Tibial artery (tissue), 4 donors: ENCODE data around the gene JMJD7.

Source experiments
- DNase-seq, 2 donors: peaks; one replicate each; pipeline ENCODE4 v3.0.0-alpha.2; 2019
- H3K27ac ChIP-seq, 2 donors: fragments of 200-600 bp; sonication (generic) in 1 of 2; 1 replicate in 1 of 2; 2 replicates in 1 of 2; pipeline ENCODE4 v1.5.1; 2018 to 2019; ENCODE audit warnings: mild to moderate bottlenecking in 1 of 2
- H3K27me3 ChIP-seq, 2 donors: fragments of 200-600 bp; sonication (generic) in 1 of 2; one replicate each; pipeline versions ENCODE4 v1.5.1 to v1.6.0; 2016 to 2019
- H3K36me3 ChIP-seq, 3 donors: fragments of 200-600 bp; sonication (generic) in 2 of 3; one replicate each; pipeline ENCODE4 v1.5.1; 2016 to 2019; ENCODE audit warnings: mild to moderate bottlenecking in 2 of 3
- H3K4me1 ChIP-seq, 4 donors: fragments of 200-600 bp; sonication (generic) in 2 of 4; 1 replicate in 3 of 4; 2 replicates in 1 of 4; pipeline ENCODE4 v1.5.1; 2016 to 2019
- H3K4me3 ChIP-seq, 2 donors: fragments of 200-600 bp; sonication (generic) in 1 of 2; 1 replicate in 1 of 2; 2 replicates in 1 of 2; pipeline ENCODE4 v1.5.1; 2018 to 2019; ENCODE audit warnings: mild to moderate bottlenecking in 2 of 2
- H3K9me3 ChIP-seq, 3 donors: fragments of 200-600 bp; sonication (generic) in 1 of 3; one replicate each; pipeline ENCODE4 v1.5.1; 2016 to 2019
- intact Hi-C: fragments of 100-400 bp; cut with DNase I; formaldehyde crosslinking; loops from one replicate; pipeline ENCODE4 v1.15.0; 2023; ENCODE audit warnings: low total_unique reads
- TF ChIP-seq, protein P1 (sequence below), 2 experiments: fragments of 200-600 bp in 1 of 2; fragments of 450-650 bp in 1 of 2; IDR thresholded peaks; one replicate each; pipeline ENCODE4 v1.5.1; 2017 to 2019; ENCODE audit warnings: antibody characterized with exemption in 2 of 2, mild to moderate bottlenecking in 1 of 2, moderate library complexity in 1 of 2

JMJD7 gene

GRCh38 chr15:41848631-41849030, 20.7 kb downstream of the JMJD7 start:
- H3K36me3 ChIP-seq, result peaks cover 34 to 55% (median 41%) of the 10 kb centered on the region in 3 donors
- TF ChIP-seq, protein P1, sequence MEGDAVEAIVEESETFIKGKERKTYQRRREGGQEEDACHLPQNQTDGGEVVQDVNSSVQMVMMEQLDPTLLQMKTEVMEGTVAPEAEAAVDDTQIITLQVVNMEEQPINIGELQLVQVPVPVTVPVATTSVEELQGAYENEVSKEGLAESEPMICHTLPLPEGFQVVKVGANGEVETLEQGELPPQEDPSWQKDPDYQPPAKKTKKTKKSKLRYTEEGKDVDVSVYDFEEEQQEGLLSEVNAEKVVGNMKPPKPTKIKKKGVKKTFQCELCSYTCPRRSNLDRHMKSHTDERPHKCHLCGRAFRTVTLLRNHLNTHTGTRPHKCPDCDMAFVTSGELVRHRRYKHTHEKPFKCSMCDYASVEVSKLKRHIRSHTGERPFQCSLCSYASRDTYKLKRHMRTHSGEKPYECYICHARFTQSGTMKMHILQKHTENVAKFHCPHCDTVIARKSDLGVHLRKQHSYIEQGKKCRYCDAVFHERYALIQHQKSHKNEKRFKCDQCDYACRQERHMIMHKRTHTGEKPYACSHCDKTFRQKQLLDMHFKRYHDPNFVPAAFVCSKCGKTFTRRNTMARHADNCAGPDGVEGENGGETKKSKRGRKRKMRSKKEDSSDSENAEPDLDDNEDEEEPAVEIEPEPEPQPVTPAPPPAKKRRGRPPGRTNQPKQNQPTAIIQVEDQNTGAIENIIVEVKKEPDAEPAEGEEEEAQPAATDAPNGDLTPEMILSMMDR (IDR thresholded peaks at IDR 0.05), result no peak
- H3K9me3 ChIP-seq, result no peaks in the 10 kb centered on the region
- H3K27me3 ChIP-seq, result peaks cover 0 to 22% of the 10 kb centered on the region in 2 donors
- intact Hi-C loops, result no loop called here
- no peak overlapping the region for H3K4me3 ChIP-seq
- DNase-seq, result no peak
- no peak overlapping the region for H3K27ac ChIP-seq
- peaks cover 0 to 14% (median 0%) of the 10 kb centered on the region in 4 donors for H3K4me1 ChIP-seq

DNA sequence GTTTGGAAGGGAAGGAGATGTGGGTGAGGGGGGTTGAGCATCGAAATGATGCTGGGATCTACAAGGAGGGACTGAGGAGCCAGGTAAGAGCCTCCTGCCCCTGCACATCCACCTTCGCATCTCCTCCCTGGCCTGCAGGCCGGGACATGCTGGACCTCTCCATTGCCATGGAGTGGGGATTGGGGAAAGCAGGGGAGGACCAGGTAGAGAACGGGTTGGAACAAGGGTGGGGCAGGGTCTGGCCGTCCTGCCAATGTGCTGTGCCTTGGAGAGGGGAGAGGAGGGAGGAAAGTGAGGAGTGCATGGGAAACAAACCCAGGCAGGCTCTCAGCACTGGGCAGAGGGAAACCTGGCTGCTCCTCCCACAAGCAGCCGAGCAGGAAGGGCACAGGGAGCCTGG, 21.3 kb downstream of the JMJD7 start:
- Histone ChIP-seq H3K4me1 (peaks cover 0 to 14% (median 0%) of the 10 kb centered on the region in 4 donors), H3K27ac (no peak overlapping the region), H3K36me3 (peaks cover 33 to 49% (median 41%) of the 10 kb centered on the region in 3 donors), H3K9me3 (no peaks in the 10 kb centered on the region), H3K27me3 (peaks cover 0 to 28% of the 10 kb centered on the region in 2 donors), H3K4me3 (no peak overlapping the region)
- intact Hi-C loops, result no loop called here
- TF ChIP-seq, protein P1 (IDR thresholded peaks at IDR 0.05), result no peak
- DNase-seq, result no peak

- Histone ChIP-seq H3K36me3 (peaks cover 29 to 43% (median 36%) of the 10 kb centered on the region in 3 donors), H3K27ac (no peak overlapping the region)
- DNase-seq, result no peak
Observed at GRCh38 chr15:41849861-41850260, 22.0 kb downstream of the JMJD7 start.

GRCh38 chr15:41850482-41851166, 22.7 kb downstream of the JMJD7 start:
- H3K4me1 ChIP-seq, result peaks cover 0 to 14% (median 0%) of the 10 kb centered on the region in 4 donors
- intact Hi-C loops, result no loop called here
- no peaks in the 10 kb centered on the region for H3K9me3 ChIP-seq
- H3K36me3 ChIP-seq, result peaks cover 24 to 35% (median 28%) of the 10 kb centered on the region in 3 donors
- no peak overlapping the region for H3K4me3 ChIP-seq
- no peak for DNase-seq
- H3K27ac ChIP-seq, result no peak overlapping the region
- peaks cover 0 to 42% of the 10 kb centered on the region in 2 donors for H3K27me3 ChIP-seq
- TF ChIP-seq, protein P1 (IDR thresholded peaks at IDR 0.05), result no peak

More at GRCh38 chr15:41849861-41850260, 22.0 kb downstream of the JMJD7 start:
- intact Hi-C loops, result no loop called here
- no peaks in the 10 kb centered on the region for H3K9me3 ChIP-seq
- H3K27me3 ChIP-seq, result peaks cover 0 to 35% of the 10 kb centered on the region in 2 donors
- TF ChIP-seq, protein P1 (IDR thresholded peaks at IDR 0.05), result no peak
- no peak overlapping the region for H3K4me3 ChIP-seq
- H3K4me1 ChIP-seq, result peaks cover 0 to 14% (median 0%) of the 10 kb centered on the region in 4 donors

DNA sequence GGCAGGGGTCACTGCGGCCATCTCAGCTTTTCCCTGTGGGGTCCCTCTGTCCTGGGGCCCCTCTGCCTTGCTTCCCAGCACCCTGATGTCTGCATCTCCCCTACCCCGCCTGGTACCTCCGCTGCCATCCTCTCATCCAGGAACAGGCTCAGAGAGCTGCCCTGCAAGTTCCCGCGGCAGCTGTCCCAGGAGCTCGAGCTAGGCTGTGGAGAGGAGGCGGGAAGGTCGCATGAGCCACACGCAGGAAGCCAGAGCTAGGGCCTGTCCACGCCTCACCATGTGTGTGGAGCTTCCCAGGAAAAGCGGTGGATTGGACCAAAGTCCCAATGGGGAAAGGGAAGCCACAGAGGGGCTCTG, 23.3 kb downstream of the JMJD7 start:
- intact Hi-C loops, result no loop called here
- peaks cover 20 to 30% (median 23%) of the 10 kb centered on the region in 3 donors for H3K36me3 ChIP-seq
- H3K27ac ChIP-seq, result no peak overlapping the region
- H3K9me3 ChIP-seq, result no peaks in the 10 kb centered on the region
- DNase-seq, result no peak
- TF ChIP-seq, protein P1 (IDR thresholded peaks at IDR 0.05), result no peak
- peaks cover 0 to 47% of the 10 kb centered on the region in 2 donors for H3K27me3 ChIP-seq
- no peak overlapping the region for H3K4me3 ChIP-seq
- H3K4me1 ChIP-seq, result peaks cover 0 to 14% (median 0%) of the 10 kb centered on the region in 4 donors
